ENCODE data around the gene DMRT3.
"Not testable (repeated sequence)": the region's sequence is repeated elsewhere in the genome, so short reads cannot be mapped to it uniquely, and the experiment has no call there.

The DMRT3 gene

GRCh38 chr9:972501-973294 is 3.8 kb upstream of the DMRT3 start:
- no peak for DNase-seq

GRCh38 chr9:973295-973834 is 3.1 kb upstream of the DMRT3 start:
- DNase-seq: no peak

GRCh38 chr9:974031-974995 is 2.1 kb upstream of the DMRT3 start:
- DNase-seq: no peak

- no peak for DNase-seq
Measured at GRCh38 chr9:974996-975739, 1.3 kb upstream of the DMRT3 start.

GRCh38 chr9:975740-976257 is 656 bp upstream of the DMRT3 start:
- no peak for DNase-seq

DNA sequence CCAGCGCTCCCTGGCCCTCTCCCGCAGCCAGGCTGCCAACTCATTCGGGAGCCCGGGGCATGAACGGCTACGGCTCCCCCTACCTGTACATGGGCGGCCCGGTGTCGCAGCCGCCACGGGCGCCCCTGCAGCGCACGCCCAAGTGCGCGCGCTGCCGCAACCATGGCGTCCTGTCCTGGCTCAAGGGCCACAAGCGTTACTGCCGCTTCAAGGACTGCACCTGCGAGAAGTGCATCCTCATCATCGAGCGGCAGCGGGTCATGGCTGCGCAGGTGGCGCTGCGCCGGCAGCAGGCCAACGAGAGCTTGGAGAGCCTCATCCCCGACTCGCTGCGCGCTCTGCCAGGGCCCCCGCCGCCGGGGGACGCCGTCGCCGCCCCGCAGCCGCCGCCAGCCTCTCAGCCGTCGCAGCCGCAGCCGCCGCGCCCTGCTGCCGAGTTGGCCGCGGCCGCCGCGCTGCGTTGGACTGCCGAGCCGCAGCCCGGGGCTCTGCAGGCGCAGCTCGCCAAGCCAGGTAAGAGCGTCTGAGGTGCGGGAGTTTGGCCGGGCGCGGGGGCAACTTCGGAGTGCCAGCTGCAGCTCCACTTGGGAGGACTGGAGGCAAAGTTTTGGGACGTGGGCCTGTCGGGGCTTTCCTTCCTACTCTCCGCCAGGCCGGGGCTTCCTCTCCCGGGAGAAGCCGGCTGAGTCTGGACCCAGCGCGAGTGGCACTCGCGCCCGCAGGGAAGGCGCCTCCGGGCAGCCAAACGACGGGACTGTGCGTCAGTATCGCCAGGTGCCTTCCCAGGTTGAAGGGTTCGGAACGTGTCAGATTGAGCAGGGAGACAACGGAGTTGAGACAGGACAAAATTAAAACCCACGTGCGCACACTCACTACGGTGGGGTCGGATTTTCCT is 735 bp downstream of the DMRT3 start:
- no peak for DNase-seq

GRCh38 chr9:977838-978830 is 1.7 kb downstream of the DMRT3 start:
- DNase-seq: no peak

DNA sequence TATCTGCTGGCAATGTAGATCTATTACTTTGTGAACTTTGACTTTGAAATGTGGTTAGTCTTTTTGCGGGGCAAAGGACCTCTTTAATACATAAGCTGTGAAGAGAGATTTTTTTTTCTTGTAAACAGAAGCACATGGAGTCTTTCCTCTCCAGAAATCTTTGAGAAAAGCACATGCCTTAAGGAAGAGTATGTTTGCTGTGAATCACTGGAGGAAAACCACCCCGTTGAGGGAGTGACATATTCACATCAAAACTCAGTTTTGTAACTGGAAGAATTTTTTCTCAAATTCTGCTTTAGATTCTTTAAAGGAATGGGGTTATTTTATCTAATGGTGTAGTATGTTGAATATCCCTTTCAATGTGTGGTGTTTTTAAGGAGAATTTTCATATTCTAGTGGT is 3.5 kb downstream of the DMRT3 start:
- no peak for DNase-seq

DNA sequence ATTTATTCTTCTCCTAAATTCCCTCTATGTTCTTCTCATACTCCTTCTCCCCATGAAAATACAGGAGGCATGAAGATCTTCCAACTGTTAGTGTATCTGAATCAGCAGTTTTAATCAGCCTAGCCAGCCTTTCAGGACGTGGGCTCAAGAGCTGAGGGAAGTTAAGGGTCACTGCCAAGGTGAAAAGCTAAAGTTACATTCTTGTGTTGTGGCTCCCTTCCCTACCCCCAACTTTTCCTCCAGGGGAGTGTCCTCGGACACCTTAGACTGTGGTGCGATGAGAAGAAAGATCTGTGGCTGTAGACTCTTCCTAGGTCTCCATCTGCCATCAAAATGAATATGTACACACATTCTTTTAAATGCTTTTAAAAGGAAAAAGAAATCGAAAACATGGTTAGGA is 4.2 kb downstream of the DMRT3 start:
- no peak for DNase-seq

DNA sequence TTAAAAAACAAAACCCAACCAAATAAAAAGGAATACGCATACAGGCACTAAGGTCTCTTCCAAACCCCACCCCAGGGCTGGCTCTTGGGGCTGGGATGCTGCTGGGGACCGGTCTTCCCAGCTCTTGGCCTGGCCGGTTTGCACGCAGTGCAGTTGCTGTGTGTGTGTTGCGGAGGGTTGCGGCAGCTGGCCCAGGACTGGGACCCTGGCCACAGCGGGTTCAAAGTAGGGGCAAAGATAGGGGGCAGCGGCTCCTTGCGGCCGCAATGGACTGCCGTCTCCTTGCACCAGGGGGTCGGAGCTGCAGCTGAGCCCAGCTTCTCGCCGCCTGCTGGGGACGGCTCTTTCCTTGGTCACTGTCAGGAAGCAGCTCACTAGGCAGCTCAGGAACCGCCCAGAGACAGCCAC is 5.0 kb downstream of the DMRT3 start:
- DNase-seq: no peak

- DNase-seq: no peak
Measured at GRCh38 chr9:982394-983230, 6.2 kb downstream of the DMRT3 start.

- DNase-seq: no peak
Measured at GRCh38 chr9:994005-994404, 17.6 kb downstream of the DMRT3 start.

DNA sequence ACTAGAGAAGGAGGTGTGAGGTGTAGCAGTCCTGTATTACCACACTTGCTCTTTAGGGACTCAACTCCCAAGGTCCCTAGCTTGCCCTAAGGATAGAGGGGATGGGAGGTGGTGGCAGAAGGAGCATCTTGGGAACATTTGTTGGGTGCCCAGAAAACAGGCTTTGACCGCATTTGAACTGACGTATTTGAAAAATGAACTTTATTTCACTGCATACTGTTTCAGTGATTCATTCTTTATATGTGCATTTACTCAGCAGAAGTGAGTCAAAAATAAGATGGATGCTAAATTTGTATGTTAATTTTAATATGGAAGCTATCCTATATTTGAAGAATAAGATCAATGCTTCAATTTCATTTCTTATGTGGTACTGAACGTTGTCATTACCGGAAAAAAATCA is 18.7 kb downstream of the DMRT3 start:
- DNase-seq: no peak

DNA sequence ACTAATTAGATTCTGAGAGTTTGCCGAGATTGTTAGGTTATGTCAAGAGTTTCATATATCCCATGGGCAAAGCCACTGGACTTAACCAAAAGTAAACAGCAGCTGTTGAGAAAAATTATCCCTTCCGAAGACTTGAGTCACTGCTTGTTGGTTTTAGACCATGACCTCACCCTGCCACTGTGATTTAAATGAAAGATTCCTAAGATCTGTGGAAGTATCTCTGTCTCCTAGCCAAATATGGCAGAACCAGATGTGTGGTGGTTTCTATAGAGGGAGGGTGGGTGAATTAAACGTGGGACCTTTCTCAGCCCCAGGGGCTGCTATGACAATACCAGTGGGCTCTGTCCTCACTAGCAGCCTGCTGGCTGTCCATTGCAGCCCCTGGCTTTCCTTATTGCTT is 19.3 kb downstream of the DMRT3 start:
- no peak for DNase-seq

- not testable (repeated sequence) for DNase-seq
Measured at GRCh38 chr9:998299-999110, 22.1 kb downstream of the DMRT3 start.

DNA sequence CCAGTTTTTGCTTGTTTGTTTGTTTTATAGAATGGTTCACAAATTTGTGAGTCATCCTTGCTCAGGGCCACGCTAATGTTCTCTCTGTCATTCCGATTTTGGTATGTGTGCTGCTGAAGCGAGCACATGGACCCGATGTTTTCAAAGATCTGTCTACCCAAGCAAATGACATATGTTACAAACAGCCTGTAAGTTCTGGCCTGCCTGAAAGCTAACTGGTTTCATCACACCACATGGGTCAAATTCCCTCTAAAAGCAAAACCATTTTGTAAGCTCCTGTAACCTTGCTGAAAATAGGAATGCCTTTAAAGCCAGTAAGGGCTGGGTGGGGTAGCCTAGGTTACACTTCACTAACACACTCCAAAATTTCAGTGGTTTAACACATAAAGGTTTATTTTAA is 25.4 kb downstream of the DMRT3 start:
- DNase-seq: no peak

DNA sequence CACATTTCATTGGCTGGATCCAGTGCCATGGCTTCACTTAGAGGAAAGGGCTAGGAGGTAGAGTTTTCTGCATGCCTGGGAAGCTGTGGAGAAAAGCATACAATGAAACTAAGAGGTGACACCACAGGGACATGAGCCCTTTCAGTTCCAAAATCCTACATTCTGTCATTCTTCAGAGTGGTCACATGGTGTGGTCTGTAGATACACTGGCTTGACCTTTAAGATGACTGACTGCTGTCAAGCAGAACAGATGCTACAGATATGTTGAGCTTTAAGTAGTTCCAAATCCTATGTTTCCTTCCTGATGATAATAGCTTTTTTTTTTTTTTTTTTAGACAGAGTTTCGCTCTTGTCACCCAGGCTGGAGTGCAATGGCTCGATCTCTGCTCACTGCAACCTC is 26.2 kb downstream of the DMRT3 start:
- DNase-seq: no peak

DNA sequence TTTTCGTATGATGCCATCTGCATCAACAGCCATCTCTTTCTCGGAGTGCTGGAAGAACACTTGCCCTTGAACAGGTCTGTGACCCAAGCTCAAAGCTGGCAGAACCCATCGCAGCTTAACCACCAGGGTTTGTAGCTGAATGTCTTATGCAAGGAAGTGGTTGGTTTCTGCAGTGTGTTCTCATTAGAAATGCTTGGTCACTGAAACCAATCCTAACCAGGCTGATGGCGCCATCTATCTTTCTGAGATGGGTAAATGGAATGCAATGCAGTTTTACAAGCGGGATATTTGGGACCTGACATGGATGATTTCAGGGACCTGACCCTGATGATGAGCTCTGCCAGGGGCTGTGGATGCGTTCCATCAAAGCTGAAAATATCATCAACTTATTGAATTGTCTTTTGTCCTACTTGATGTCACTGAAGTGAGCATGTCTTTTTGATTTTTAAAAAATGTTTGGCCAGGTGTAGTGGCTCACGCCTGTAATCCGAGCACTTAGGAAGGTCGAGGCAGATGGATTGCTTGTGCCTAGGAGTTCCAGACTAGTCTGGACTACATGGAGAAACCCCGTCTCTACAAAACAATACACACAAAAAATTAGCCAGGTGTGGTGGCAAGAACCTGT is 28.7 kb downstream of the DMRT3 start:
- no peak for DNase-seq

Data from DMS79 (cell line).